ENCODE results near the gene LRP8.

LRP8 gene

GRCh38 chr1:53359225-53359933 lies 31.5 kb upstream of the LRP8 start:
- Histone ChIP-seq H3K27ac (no peak overlapping the region), H3K9ac (no peak overlapping the region), H3K4me1 (ENCODE audit: low read depth, poor library complexity, severe bottlenecking) (no peaks in the 10 kb centered on the region), H4K20me1 (ENCODE audit: insufficient read depth) (no peaks in the 10 kb centered on the region), H3K36me3 (ENCODE audit: insufficient read depth) (no peaks in the 10 kb centered on the region), H3K79me2 (ENCODE audit: insufficient read depth, low read depth) (no peaks in the 10 kb centered on the region), H3K27me3 (ENCODE audit: insufficient read depth, low read depth) (no peaks in the 10 kb centered on the region), H2AFZ (ENCODE audit: low read depth) (no peak overlapping the region), H3K4me2 (no peak overlapping the region), H3K4me3 (IDR thresholded peaks at IDR 0.05; ENCODE audit: insufficient read depth, low read depth, low read length) (no peak overlapping the region)
- no peak for TF ChIP-seq CTCF (conservative IDR thresholded peaks at IDR 0.05; ENCODE audit: low read depth, low read length)

- no peak overlapping the region for H2AFZ ChIP-seq (ENCODE audit: low read depth)
- no peak for TF ChIP-seq CTCF (conservative IDR thresholded peaks at IDR 0.05; ENCODE audit: low read depth, low read length)
- H3K4me1 ChIP-seq (ENCODE audit: low read depth, poor library complexity, severe bottlenecking) = no peaks in the 10 kb centered on the region
- no peak overlapping the region for H3K9ac ChIP-seq
- no peak overlapping the region for H3K4me2 ChIP-seq
- no peaks in the 10 kb centered on the region for H3K36me3 ChIP-seq (ENCODE audit: insufficient read depth)
- H4K20me1 ChIP-seq (ENCODE audit: insufficient read depth) = no peaks in the 10 kb centered on the region
- H3K27me3 ChIP-seq (ENCODE audit: insufficient read depth, low read depth) = no peaks in the 10 kb centered on the region
- no peaks in the 10 kb centered on the region for H3K79me2 ChIP-seq (ENCODE audit: insufficient read depth, low read depth)
- no peak overlapping the region for H3K27ac ChIP-seq
- H3K4me3 ChIP-seq (IDR thresholded peaks at IDR 0.05; ENCODE audit: insufficient read depth, low read depth, low read length) = no peak overlapping the region
Measured at GRCh38 chr1:53356637-53357036, 28.8 kb upstream of the LRP8 start.

GRCh38 chr1:53354119-53354518 lies 26.2 kb upstream of the LRP8 start:
- Histone ChIP-seq H3K36me3 (ENCODE audit: insufficient read depth) (no peaks in the 10 kb centered on the region), H3K27me3 (ENCODE audit: insufficient read depth, low read depth) (no peaks in the 10 kb centered on the region)
- no peak for TF ChIP-seq CTCF (conservative IDR thresholded peaks at IDR 0.05; ENCODE audit: low read depth, low read length)

GRCh38 chr1:53352561-53352960 lies 24.7 kb upstream of the LRP8 start:
- Histone ChIP-seq H3K4me3 (IDR thresholded peaks at IDR 0.05; ENCODE audit: insufficient read depth, low read depth, low read length) (no peak overlapping the region), H3K9ac (no peak overlapping the region), H4K20me1 (ENCODE audit: insufficient read depth) (no peaks in the 10 kb centered on the region), H3K27ac (no peak overlapping the region), H3K36me3 (ENCODE audit: insufficient read depth) (no peaks in the 10 kb centered on the region), H3K4me2 (no peak overlapping the region), H3K27me3 (ENCODE audit: insufficient read depth, low read depth) (no peaks in the 10 kb centered on the region), H2AFZ (ENCODE audit: low read depth) (no peak overlapping the region), H3K79me2 (ENCODE audit: insufficient read depth, low read depth) (no peaks in the 10 kb centered on the region), H3K4me1 (ENCODE audit: low read depth, poor library complexity, severe bottlenecking) (no peaks in the 10 kb centered on the region)
- TF ChIP-seq CTCF (conservative IDR thresholded peaks at IDR 0.05; ENCODE audit: low read depth, low read length) = no peak

More at GRCh38 chr1:53354119-53354518, 26.2 kb upstream of the LRP8 start:
- Histone ChIP-seq H3K4me2 (no peak overlapping the region), H3K79me2 (ENCODE audit: insufficient read depth, low read depth) (no peaks in the 10 kb centered on the region), H3K4me3 (IDR thresholded peaks at IDR 0.05; ENCODE audit: insufficient read depth, low read depth, low read length) (no peak overlapping the region), H4K20me1 (ENCODE audit: insufficient read depth) (no peaks in the 10 kb centered on the region), H2AFZ (ENCODE audit: low read depth) (no peak overlapping the region), H3K9ac (no peak overlapping the region), H3K4me1 (ENCODE audit: low read depth, poor library complexity, severe bottlenecking) (no peaks in the 10 kb centered on the region), H3K27ac (no peak overlapping the region)

All from KMS-11 (cell line).